Suprapubic skin (tissue), 4 donors: ENCODE measurements around the gene XPC. TPM values are rescaled to one million over a fixed set of nuclear protein-coding genes. Genes with fewer than 3 reads are reported as not detected.

Source experiments
- DNase-seq, 2 donors: peaks; one replicate each; pipeline ENCODE4 v3.0.0-alpha.2; 2019; ENCODE audit warnings: low spot score in 2 of 2
- H3K27ac ChIP-seq: fragments of 200-600 bp; sonication (generic); one replicate; pipeline ENCODE4 v1.5.1; 2019
- H3K27me3 ChIP-seq: fragments of 200-600 bp; sonication (generic); one replicate; pipeline ENCODE4 v1.5.1; 2019
- H3K36me3 ChIP-seq: fragments of 200-600 bp; sonication (generic); one replicate; pipeline ENCODE4 v1.5.1; 2019
- H3K4me1 ChIP-seq: fragments of 200-600 bp; sonication (generic); one replicate; pipeline ENCODE4 v1.5.1; 2019
- H3K4me3 ChIP-seq: fragments of 200-600 bp; sonication (generic); one replicate; pipeline ENCODE4 v1.5.1; 2019; ENCODE audit warnings: mild to moderate bottlenecking
- H3K9me3 ChIP-seq: fragments of 200-600 bp; sonication (generic); one replicate; pipeline ENCODE4 v1.5.1; 2019
- CTCF ChIP-seq, 2 donors: fragments of 200-600 bp in 1 of 2; fragments of 450-650 bp in 1 of 2; sonication (generic) in 1 of 2; IDR thresholded peaks; one replicate each; pipeline ENCODE4 v1.5.1; 2016 to 2019; ENCODE audit warnings: antibody characterized with exemption in 2 of 2, mild to moderate bottlenecking in 1 of 2, moderate library complexity in 1 of 2
- EP300 ChIP-seq: sonication (generic); formaldehyde crosslinking; IDR thresholded peaks from one replicate; pipeline ENCODE4 v1.6.1; 2017; ENCODE audit warnings: antibody characterized with exemption
- POLR2A ChIP-seq, 2 donors: fragments of 450-650 bp; IDR thresholded peaks; one replicate each; pipeline ENCODE4 v1.6.1; 2017; ENCODE audit warnings: antibody characterized with exemption in 2 of 2, mild to moderate bottlenecking in 2 of 2, moderate library complexity in 2 of 2
- POLR2AphosphoS5 ChIP-seq, 3 donors: sonication (generic); formaldehyde crosslinking; IDR thresholded peaks; one replicate each; pipeline ENCODE4 v1.6.1; 2017; ENCODE audit warnings: antibody characterized with exemption in 3 of 3
- WGBS: methylation state at CpG from one replicate; pipeline ENCODE4 v1.1.5; 2018; 5-methylcytosine and 5-hydroxymethylcytosine counted together
- total RNA-seq, 4 donors: library from RNA; depleted of rRNA; stranded (reverse); fragments of >200 nt; gene quantifications; one replicate each; pipeline ENCODE4 v1.1.0, GENCODE V29; 2016

Gene XPC
- total RNA-seq, 4 donors from 2014 or later: 49.7 to 176 (median 66.4) TPM

DNA sequence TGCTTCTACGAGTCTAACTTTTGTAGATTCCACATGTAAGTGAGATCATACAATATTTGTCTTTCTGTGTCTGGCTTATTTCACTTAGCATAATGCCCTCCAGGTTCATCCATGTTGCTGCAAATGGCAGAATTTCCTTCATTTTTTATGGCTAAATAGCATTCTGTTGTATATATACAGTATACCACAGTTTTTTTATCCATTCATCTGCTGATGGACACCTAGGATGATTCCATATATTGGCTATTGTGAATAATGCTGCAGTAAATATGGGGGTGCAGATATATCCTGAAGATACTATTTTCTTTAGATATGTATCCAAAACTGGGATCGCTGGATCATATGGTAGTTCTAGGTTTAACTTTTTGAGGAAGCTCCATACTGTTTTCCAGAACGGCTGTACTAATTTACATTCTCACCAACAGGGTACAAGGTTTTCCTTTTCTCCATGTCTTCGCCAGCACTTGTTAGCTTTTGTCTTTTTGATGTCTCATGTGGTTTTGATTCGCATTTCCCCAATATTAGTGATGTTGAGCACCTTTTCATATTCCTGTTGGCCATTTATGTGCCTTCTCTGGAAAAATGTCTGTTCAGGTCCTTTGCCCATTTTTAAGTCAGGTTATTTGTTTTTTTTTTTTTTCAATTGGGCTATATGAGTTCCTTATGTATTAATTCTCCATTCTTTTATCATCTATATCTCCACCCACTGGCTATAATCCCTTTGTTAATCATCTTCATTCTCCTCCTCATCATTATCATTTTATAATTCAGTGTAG is 80.6 kb downstream of the XPC start:
- H3K27ac ChIP-seq: no peak overlapping the region
- H3K4me1 ChIP-seq: no peaks in the 10 kb centered on the region
- no peak for DNase-seq
- TF ChIP-seq CTCF (IDR thresholded peaks at IDR 0.05): no peak
- no peak for TF ChIP-seq POLR2AphosphoS5 (IDR thresholded peaks at IDR 0.05)
- no peak for TF ChIP-seq EP300
- no peak for TF ChIP-seq POLR2A (IDR thresholded peaks at IDR 0.05)
- H3K36me3 ChIP-seq: no peaks in the 10 kb centered on the region
- H3K27me3 ChIP-seq: no peaks in the 10 kb centered on the region
- WGBS: 94% methylated on average over 5 of the region's 5 CpGs
- no peak overlapping the region for H3K4me3 ChIP-seq
- no peaks in the 10 kb centered on the region for H3K9me3 ChIP-seq

DNA sequence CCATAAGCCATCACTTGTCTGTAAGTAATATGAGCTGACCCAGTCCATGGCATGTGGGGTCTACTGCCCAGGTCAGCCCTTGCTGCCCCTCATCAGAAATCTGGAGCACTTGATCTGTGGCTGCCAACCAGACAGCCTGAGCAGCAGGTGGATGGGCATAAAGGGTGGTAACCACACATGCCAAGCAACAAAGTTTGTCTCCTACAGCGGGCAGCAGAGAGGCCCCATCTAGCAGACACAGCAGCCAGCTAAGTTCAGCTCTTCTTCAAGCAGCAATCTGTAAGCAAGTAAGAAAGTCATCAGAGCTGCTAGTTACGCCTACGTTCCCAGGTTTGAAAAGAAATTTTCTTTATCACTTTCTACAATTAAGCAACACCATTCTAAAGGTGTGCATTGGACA is 81.7 kb downstream of the XPC start:
- Histone ChIP-seq H3K9me3 (no peaks in the 10 kb centered on the region), H3K27ac (no peak overlapping the region), H3K4me1 (no peaks in the 10 kb centered on the region), H3K36me3 (no peaks in the 10 kb centered on the region), H3K27me3 (no peaks in the 10 kb centered on the region), H3K4me3 (no peak overlapping the region)
- DNase-seq: no peak
- TF ChIP-seq POLR2AphosphoS5 (IDR thresholded peaks at IDR 0.05) (no peak), CTCF (IDR thresholded peaks at IDR 0.05) (no peak), EP300 (no peak), POLR2A (IDR thresholded peaks at IDR 0.05) (no peak)
- WGBS: 87% methylated on average over 3 of the region's 3 CpGs

Other genes with a start within 250 kb of the XPC start
- gene CHCHD4, start 53.7 kb downstream of the XPC start, total RNA-seq: 10 to 100 TPM; 11.3 to 16.7 (median 12.5) TPM
- 100 to 1,000 TPM; 206 to 237 (median 219) TPM for gene TMEM43, start 53.5 kb downstream of the XPC start, total RNA-seq
- 10 to 100 TPM in 1 of 4 donors, 1 to 10 TPM in 3; 5.5 to 10.7 (median 8.9) TPM for gene LSM3, start 216 bp upstream of the XPC start, total RNA-seq
- 100 to 1,000 TPM in 2 of 4 donors, 10 to 100 TPM in 2; 85.4 to 149 (median 102) TPM for gene SLC6A6, start 224.0 kb upstream of the XPC start, total RNA-seq